ENCODE data around the gene ITPK1. TPM values are rescaled to one million over a fixed set of nuclear protein-coding genes. Genes with fewer than 3 reads are reported as not detected.

ITPK1 gene
- total RNA-seq, 1 donor from 2014 or later = 30.5 TPM

DNA sequence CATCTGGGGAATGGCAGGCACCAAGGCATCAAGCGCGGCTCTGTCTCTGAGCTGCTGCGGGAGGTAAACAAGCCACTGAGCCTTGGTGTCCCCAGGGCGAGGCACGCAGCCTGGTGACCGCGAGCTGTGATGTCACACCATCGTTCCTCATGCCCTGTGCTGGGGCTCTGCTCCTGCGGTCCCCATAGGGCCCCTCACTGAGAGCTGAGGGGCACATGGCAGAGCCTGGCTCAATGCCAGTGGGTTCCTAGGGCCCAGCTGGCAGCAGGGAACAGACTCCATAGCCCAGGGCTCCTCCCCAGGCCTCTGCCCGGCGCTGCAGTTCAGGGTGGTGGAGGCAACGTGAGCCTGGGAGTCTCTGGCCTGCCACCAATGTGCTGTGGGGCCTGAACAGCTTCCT, 170.2 kb downstream of the ITPK1 start:
- Mint-ChIP-seq H3K27me3 (ENCODE audit: low read depth) (no peaks in the 10 kb centered on the region), H3K4me3 (no peak overlapping the region), H3K27ac (no peak overlapping the region), H3K4me1 (no peaks in the 10 kb centered on the region), H3K9me3 (no peaks in the 10 kb centered on the region), H3K36me3 (peaks cover 5% of the 10 kb centered on the region)
- TF ChIP-seq, protein P1, sequence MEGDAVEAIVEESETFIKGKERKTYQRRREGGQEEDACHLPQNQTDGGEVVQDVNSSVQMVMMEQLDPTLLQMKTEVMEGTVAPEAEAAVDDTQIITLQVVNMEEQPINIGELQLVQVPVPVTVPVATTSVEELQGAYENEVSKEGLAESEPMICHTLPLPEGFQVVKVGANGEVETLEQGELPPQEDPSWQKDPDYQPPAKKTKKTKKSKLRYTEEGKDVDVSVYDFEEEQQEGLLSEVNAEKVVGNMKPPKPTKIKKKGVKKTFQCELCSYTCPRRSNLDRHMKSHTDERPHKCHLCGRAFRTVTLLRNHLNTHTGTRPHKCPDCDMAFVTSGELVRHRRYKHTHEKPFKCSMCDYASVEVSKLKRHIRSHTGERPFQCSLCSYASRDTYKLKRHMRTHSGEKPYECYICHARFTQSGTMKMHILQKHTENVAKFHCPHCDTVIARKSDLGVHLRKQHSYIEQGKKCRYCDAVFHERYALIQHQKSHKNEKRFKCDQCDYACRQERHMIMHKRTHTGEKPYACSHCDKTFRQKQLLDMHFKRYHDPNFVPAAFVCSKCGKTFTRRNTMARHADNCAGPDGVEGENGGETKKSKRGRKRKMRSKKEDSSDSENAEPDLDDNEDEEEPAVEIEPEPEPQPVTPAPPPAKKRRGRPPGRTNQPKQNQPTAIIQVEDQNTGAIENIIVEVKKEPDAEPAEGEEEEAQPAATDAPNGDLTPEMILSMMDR (IDR thresholded peaks at IDR 0.05; ENCODE audit: unreplicated experiment) = no peak
- DNase-seq (ENCODE audit: low spot score in 2 of 2, unreplicated experiment in 2 of 2) = no peak

DNA sequence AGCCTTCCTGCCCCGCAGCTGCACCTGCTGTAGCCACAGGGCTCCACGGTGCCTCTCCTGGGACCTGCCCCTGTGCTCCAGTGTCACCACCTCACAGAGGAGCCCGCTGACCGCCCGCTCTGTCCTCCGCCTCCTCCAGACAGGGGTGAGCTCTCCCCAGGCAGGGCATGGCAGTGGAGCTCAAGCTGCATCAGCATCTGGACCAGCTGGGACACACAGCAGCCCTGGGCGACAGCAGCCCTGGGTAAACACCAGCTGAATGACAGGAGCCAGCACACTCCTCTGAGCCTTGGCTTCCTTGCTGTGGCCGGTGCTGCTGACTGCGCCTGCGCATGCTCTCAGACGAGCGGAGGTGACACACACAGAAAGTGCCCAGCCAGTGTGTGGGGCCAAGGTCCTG, 170.7 kb downstream of the ITPK1 start:
- no peak for DNase-seq (ENCODE audit: low spot score in 2 of 2, unreplicated experiment in 2 of 2)
- H3K27ac Mint-ChIP-seq = no peak overlapping the region
- no peaks in the 10 kb centered on the region for H3K27me3 Mint-ChIP-seq (ENCODE audit: low read depth)
- no peak overlapping the region for H3K4me3 Mint-ChIP-seq
- H3K9me3 Mint-ChIP-seq = no peaks in the 10 kb centered on the region
- H3K36me3 Mint-ChIP-seq = peaks cover 5% of the 10 kb centered on the region
- no peaks in the 10 kb centered on the region for H3K4me1 Mint-ChIP-seq
- TF ChIP-seq, protein P1 (IDR thresholded peaks at IDR 0.05; ENCODE audit: unreplicated experiment) = no peak

DNA sequence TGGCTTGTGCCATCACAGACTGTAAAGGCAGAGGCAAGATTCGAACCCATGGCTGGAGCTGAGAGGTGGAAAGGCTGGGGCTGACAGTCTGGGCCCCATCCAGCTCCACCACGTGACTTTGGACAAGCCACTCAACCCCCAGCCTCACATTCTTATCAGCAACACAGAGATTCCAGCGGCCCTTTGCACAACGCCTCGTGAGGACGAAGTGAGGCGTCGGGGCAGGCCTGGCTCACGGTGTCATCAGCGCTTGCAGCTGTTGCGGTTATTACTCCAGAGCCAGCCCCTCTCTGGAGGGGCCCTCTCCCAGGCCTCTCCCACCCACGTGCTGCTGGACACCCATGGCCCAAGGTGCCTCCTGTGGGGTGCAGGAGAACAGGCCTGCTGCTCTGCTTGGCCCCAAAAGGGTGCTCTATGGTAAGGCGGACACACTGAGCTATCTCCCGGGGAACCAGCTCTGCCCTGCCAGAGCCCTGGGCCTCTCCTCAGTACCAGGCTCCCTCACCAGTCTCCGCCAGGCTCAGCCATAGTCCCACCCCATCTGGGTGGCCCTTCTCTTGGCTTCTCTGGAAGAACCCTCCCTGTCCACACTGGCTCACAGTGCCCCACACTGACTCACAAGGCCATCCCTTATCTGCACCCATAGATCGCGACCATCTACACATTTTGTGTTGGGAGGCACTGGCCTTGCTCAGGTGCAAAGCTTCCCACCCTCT, 171.7 kb downstream of the ITPK1 start:
- DNase-seq (ENCODE audit: low spot score in 2 of 2, unreplicated experiment in 2 of 2) = no peak
- Mint-ChIP-seq H3K27ac (no peak overlapping the region), H3K4me1 (no peaks in the 10 kb centered on the region), H3K4me3 (no peak overlapping the region), H3K27me3 (ENCODE audit: low read depth) (no peaks in the 10 kb centered on the region), H3K36me3 (peaks cover 5% of the 10 kb centered on the region), H3K9me3 (no peaks in the 10 kb centered on the region)
- TF ChIP-seq, protein P1 (IDR thresholded peaks at IDR 0.05; ENCODE audit: unreplicated experiment) = no peak

DNA sequence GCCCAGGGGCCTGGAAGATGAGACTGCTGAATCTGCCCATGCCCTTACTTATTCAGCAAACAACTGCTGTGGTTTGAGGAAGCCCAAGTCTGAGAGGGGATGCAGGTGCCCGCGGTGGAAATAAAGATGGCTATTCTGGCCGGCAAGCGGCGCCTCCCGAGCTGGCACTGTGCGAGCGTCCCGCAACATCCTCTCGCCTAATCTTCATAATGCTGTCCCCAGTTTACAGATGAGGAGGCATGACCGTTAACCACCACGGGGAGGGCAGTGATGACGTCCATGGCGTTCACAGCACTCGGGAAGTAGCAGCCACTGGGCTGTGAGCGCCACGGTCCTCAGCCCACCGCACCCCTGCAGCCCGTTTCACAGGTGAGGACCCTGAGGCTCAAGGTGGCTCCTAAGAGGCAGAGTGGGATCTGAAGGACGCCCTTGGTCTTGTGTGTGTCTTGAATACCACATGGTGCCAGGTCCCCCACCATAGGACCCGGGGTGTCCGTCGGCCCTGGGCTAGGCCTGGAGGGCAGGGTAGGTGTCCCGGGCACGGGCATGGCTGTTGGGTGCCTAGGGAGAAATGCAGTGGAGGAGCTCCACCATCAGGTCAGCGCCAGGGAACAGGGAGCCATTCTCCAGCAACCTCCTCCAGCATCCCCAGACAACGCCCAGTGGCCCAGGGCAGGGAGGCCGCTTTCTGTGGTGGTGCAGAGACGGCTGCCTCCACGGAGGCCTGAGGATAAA, 172.6 kb downstream of the ITPK1 start:
- H3K27ac Mint-ChIP-seq = no peak overlapping the region
- no peak for DNase-seq (ENCODE audit: low spot score in 2 of 2, unreplicated experiment in 2 of 2)
- no peaks in the 10 kb centered on the region for H3K4me1 Mint-ChIP-seq
- TF ChIP-seq, protein P1 (IDR thresholded peaks at IDR 0.05; ENCODE audit: unreplicated experiment) = no peak
- no peak overlapping the region for H3K4me3 Mint-ChIP-seq
- H3K9me3 Mint-ChIP-seq = no peaks in the 10 kb centered on the region
- no peaks in the 10 kb centered on the region for H3K27me3 Mint-ChIP-seq (ENCODE audit: low read depth)
- peaks cover 5% of the 10 kb centered on the region for H3K36me3 Mint-ChIP-seq

DNA sequence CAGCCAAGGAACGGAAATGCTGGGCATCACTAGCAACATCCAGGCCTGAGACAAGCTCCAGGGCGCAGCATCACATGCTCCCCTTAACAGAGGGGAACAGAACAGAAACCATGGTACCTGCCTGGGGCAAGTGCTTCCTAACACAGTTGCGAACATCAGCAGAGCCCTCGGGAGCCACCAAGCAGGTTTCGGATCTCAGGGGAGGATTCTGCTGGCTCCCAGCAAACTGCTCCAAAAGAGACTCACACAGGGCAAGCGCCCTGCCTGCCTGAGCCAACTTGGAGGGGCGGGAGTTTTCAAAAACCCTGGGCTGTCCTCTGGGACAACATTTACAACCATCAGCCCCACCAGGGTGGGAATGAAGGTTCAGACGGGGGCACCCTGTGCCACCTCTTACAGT, 173.1 kb downstream of the ITPK1 start:
- no peak overlapping the region for H3K4me3 Mint-ChIP-seq
- TF ChIP-seq, protein P1 (IDR thresholded peaks at IDR 0.05; ENCODE audit: unreplicated experiment) = no peak
- no peaks in the 10 kb centered on the region for H3K4me1 Mint-ChIP-seq
- H3K36me3 Mint-ChIP-seq = peaks cover 5% of the 10 kb centered on the region
- DNase-seq (ENCODE audit: low spot score in 2 of 2, unreplicated experiment in 2 of 2) = no peak
- no peaks in the 10 kb centered on the region for H3K9me3 Mint-ChIP-seq
- H3K27ac Mint-ChIP-seq = no peak overlapping the region
- H3K27me3 Mint-ChIP-seq (ENCODE audit: low read depth) = no peaks in the 10 kb centered on the region

All from mesothelial cell of epicardium (in vitro differentiated cells).